ENCODE data around the gene SPOCK1.

SPOCK1 gene

GRCh38 chr5:137414112-137414755 lies 84.9 kb downstream of the SPOCK1 start:
- TF ChIP-seq CTCF (IDR thresholded peaks at IDR 0.05) = no peak

- TF ChIP-seq CTCF (IDR thresholded peaks at IDR 0.05) = no peak
Observed at GRCh38 chr5:137412136-137412535, 87.0 kb downstream of the SPOCK1 start.

GRCh38 chr5:137410234-137411010 lies 88.7 kb downstream of the SPOCK1 start:
- no peak for TF ChIP-seq CTCF (IDR thresholded peaks at IDR 0.05)

- TF ChIP-seq CTCF (IDR thresholded peaks at IDR 0.05) = no peak
Observed at GRCh38 chr5:137409736-137410135, 89.4 kb downstream of the SPOCK1 start.

GRCh38 chr5:137407090-137407489 lies 92.0 kb downstream of the SPOCK1 start:
- TF ChIP-seq CTCF (IDR thresholded peaks at IDR 0.05) = no peak

GRCh38 chr5:137405393-137405792 lies 93.7 kb downstream of the SPOCK1 start:
- TF ChIP-seq CTCF (IDR thresholded peaks at IDR 0.05) = no peak

- TF ChIP-seq CTCF (IDR thresholded peaks at IDR 0.05) = no peak
Observed at GRCh38 chr5:137403869-137404268, 95.3 kb downstream of the SPOCK1 start.
